ENCODE data around the gene PRDM16. TPM values are rescaled to one million over a fixed set of nuclear protein-coding genes. Genes with fewer than 3 reads are reported as not detected.

PRDM16 gene
- total and polyA plus RNA-seq, 2 of the 13 experiments (the other 11 are each of a cell fraction or from before 2014, with no cell fraction given): 0.15 to 0.81 TPM

GRCh38 chr1:3293563-3294080, 224.6 kb downstream of the PRDM16 start (continued):
- no peak for TF ChIP-seq DZIP1 (CRISPR knock-in tag; IDR thresholded peaks at IDR 0.05)
- TF ChIP-seq ZKSCAN8 (CRISPR knock-in tag; IDR thresholded peaks at IDR 0.05; ENCODE audit: borderline replicate concordance): no peak; the same call in 1 of the 2 replicates
- no peak for TF ChIP-seq ZNF800 (CRISPR knock-in tag; IDR thresholded peaks at IDR 0.05)
- peak; percentile 4; the same call in 1 of the 2 replicates for TF ChIP-seq CSRNP1 (CRISPR knock-in tag; IDR thresholded peaks at IDR 0.05)
- TF ChIP-seq PATZ1 (CRISPR knock-in tag; IDR thresholded peaks at IDR 0.05): no peak
- no peak for TF ChIP-seq TBP (CRISPR knock-in tag; IDR thresholded peaks at IDR 0.05)
- TF ChIP-seq GPN1 (CRISPR knock-in tag; IDR thresholded peaks at IDR 0.05; ENCODE audit: borderline replicate concordance): no peak
- TF ChIP-seq FOSL1 (CRISPR knock-in tag; IDR thresholded peaks at IDR 0.05; ENCODE audit: borderline replicate concordance): no peak
- TF ChIP-seq MED1 (CRISPR knock-in tag; IDR thresholded peaks at IDR 0.05): peak; percentile 48
- TF ChIP-seq ZBTB2 (CRISPR knock-in tag; IDR thresholded peaks at IDR 0.05; ENCODE audit: low read depth): 0 out of 2 replicates have a peak, but pooled peaks have one; percentile 1
- TF ChIP-seq NFE2L1 (CRISPR knock-in tag; IDR thresholded peaks at IDR 0.05; ENCODE audit: borderline replicate concordance): no peak
- TF ChIP-seq ZSCAN30 (CRISPR knock-in tag; IDR thresholded peaks at IDR 0.05): no peak
- TF ChIP-seq ELF3 (CRISPR knock-in tag; IDR thresholded peaks at IDR 0.05): no peak; the same call in 1 of the 2 replicates
- 0 out of 2 replicates have a peak, but pooled peaks have one; percentile 7 for TF ChIP-seq HDAC1 (CRISPR knock-in tag; IDR thresholded peaks at IDR 0.05)
- TF ChIP-seq MBNL3 (CRISPR knock-in tag; conservative IDR thresholded peaks at IDR 0.05): no peak
- peak; percentile 45 for TF ChIP-seq ZEB1 (IDR thresholded peaks at IDR 0.05; ENCODE audit: insufficient replicate concordance, low read depth)
- TF ChIP-seq ELF1 (CRISPR knock-in tag; IDR thresholded peaks at IDR 0.05): no peak
- no peak for TF ChIP-seq EP300 (IDR thresholded peaks at IDR 0.05; ENCODE audit: low read depth in 2 of 2, low read length in 2 of 2)
- no peak for TF ChIP-seq EP300 (CRISPR knock-in tag; IDR thresholded peaks at IDR 0.05; ENCODE audit: borderline replicate concordance)
